SU-DHL-6 (cell line): ENCODE results near the gene VTCN1.

Experiments used
- H2AFZ ChIP-seq: fragments of 200-600 bp; sonication (generic); 2 replicates; pipeline ENCODE4 v1.6.1; 2014; ENCODE audit warnings: low read depth, mild to moderate bottlenecking, moderate library complexity, mixed read lengths, antibody characterized with exemption, low read length; ENCODE audit not compliant: severe bottlenecking
- H3F3A ChIP-seq: fragments of 200-600 bp; shearing (Covaris generic); 2 replicates; pipeline ENCODE4 v1.6.0; 2016; ENCODE audit warnings: antibody characterized with exemption, mild to moderate bottlenecking; ENCODE audit not compliant: insufficient read depth
- H3K27ac ChIP-seq: fragments of 200-600 bp; sonication (generic); 2 replicates; pipeline ENCODE4 v1.5.1; 2016; ENCODE audit warnings: low read depth, mild to moderate bottlenecking, low read length, moderate library complexity, mixed read lengths
- H3K27me3 ChIP-seq: fragments of 200-600 bp; sonication (generic), shearing (Covaris generic); 2 replicates; pipeline ENCODE4 v1.6.0; 2014; ENCODE audit warnings: mild to moderate bottlenecking, low read length
- H3K36me3 ChIP-seq: fragments of 200-600 bp; sonication (generic); 2 replicates; pipeline ENCODE4 v1.6.1; 2014; ENCODE audit warnings: mild to moderate bottlenecking, low read length, mixed read lengths
- H3K4me2 ChIP-seq: fragments of 300-600, 200-600 bp; shearing (Covaris generic), sonication (generic); 2 replicates; pipeline ENCODE4 v1.6.0; 2014; ENCODE audit warnings: low read length, low read depth, mild to moderate bottlenecking; ENCODE audit not compliant: poor library complexity, severe bottlenecking
- H3K4me3 ChIP-seq: fragments of 200-600 bp; sonication (generic); 2 replicates; pipeline ENCODE4 v1.5.1; 2014; ENCODE audit warnings: antibody characterized with exemption, low read length, mild to moderate bottlenecking, mixed read lengths; ENCODE audit not compliant: insufficient read depth, poor library complexity, severe bottlenecking
- H3K79me2 ChIP-seq: fragments of 200-600 bp; sonication (generic); 2 replicates; pipeline ENCODE4 v1.6.1; 2014; ENCODE audit warnings: mild to moderate bottlenecking, low read length, moderate library complexity; ENCODE audit not compliant: insufficient read depth
- H3K9ac ChIP-seq: fragments of 200-600 bp; sonication (generic); 2 replicates; pipeline ENCODE4 v1.7.0; 2014; ENCODE audit warnings: mild to moderate bottlenecking, low read length
- H3K9me2 ChIP-seq: fragments of 200-600 bp; sonication (generic); replicated peaks from 2 replicates; pipeline ENCODE4 v1.6.1; 2014; ENCODE audit warnings: low read length; ENCODE audit not compliant: insufficient read depth
- H3K9me3 ChIP-seq: fragments of 200-600 bp; sonication (generic); 2 replicates; pipeline ENCODE4 v1.6.1; 2014; ENCODE audit warnings: low read length, mixed read lengths; ENCODE audit not compliant: insufficient read depth
- H4K20me1 ChIP-seq: fragments of 200-600 bp; sonication (generic); 2 replicates; pipeline ENCODE4 v1.6.1; 2014; ENCODE audit warnings: low read depth, mild to moderate bottlenecking, antibody characterized with exemption, low read length, moderate library complexity, mixed read lengths
- CTCF ChIP-seq: fragments of 200-600 bp; sonication (generic); IDR thresholded peaks from one replicate; pipeline ENCODE4 v1.5.1; 2017; ENCODE audit warnings: antibody characterized with exemption, mild to moderate bottlenecking, low read length, moderate library complexity; ENCODE audit not compliant: insufficient read depth, poor library complexity, severe bottlenecking
- EZH2phosphoT487 ChIP-seq: fragments of 200-600 bp; sonication (generic), shearing (Covaris generic); conservative IDR thresholded peaks from 2 replicates; pipeline ENCODE4 v1.6.1; 2018; ENCODE audit warnings: mild to moderate bottlenecking, antibody characterized with exemption, low read length, moderate library complexity, mixed read lengths

Gene VTCN1

GRCh38 chr1:117225931-117226330, 15.2 kb upstream of the VTCN1 start:
- Histone ChIP-seq H3F3A (no peaks in the 10 kb centered on the region), H2AFZ (no peak overlapping the region), H3K79me2 (no peaks in the 10 kb centered on the region), H3K9me2 (no peaks in the 10 kb centered on the region), H3K9ac (no peak overlapping the region), H4K20me1 (no peaks in the 10 kb centered on the region), H3K27ac (no peak overlapping the region), H3K36me3 (no peaks in the 10 kb centered on the region), H3K4me2 (no peak overlapping the region), H3K4me3 (no peak overlapping the region), H3K27me3 (no peaks in the 10 kb centered on the region), H3K9me3 (no peaks in the 10 kb centered on the region)
- TF ChIP-seq EZH2phosphoT487: no peak
- TF ChIP-seq CTCF: no peak

DNA sequence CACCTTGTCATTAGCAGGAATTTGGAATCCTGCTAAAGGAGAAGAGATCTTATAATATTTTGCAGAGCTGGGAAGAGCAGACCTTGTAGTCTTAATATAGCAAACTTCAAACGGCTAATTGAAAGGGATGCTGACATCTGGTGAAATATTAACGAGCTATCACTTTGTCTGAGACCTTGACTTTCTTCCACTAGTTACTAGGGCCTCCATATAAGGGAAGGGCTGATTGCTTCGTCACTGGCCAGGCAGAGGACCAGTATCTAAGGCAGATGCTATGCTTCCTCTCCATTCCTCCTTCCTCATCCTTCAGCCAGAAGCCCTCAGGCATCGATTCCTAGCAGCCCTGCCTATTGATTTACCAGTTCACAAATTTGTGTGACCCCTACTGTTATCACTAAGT, 6.0 kb upstream of the VTCN1 start:
- Histone ChIP-seq H2AFZ (no peak overlapping the region), H3K4me3 (no peak overlapping the region), H3K27ac (no peak overlapping the region), H3K9ac (no peak overlapping the region), H3K9me2 (no peaks in the 10 kb centered on the region), H3K27me3 (no peaks in the 10 kb centered on the region), H3K4me2 (no peak overlapping the region), H4K20me1 (no peaks in the 10 kb centered on the region), H3K36me3 (no peaks in the 10 kb centered on the region), H3K79me2 (no peaks in the 10 kb centered on the region), H3K9me3 (no peaks in the 10 kb centered on the region), H3F3A (no peaks in the 10 kb centered on the region)
- TF ChIP-seq CTCF (no peak), EZH2phosphoT487 (no peak)

- Histone ChIP-seq H3K9me3 (no peaks in the 10 kb centered on the region), H3F3A (no peaks in the 10 kb centered on the region)
- TF ChIP-seq CTCF: no peak
- TF ChIP-seq EZH2phosphoT487: no peak
Observed at GRCh38 chr1:117215733-117216462, 5.2 kb upstream of the VTCN1 start.

More at GRCh38 chr1:117215733-117216462, 5.2 kb upstream of the VTCN1 start:
- no peak overlapping the region for H3K4me2 ChIP-seq
- no peaks in the 10 kb centered on the region for H3K36me3 ChIP-seq
- no peak overlapping the region for H2AFZ ChIP-seq
- no peaks in the 10 kb centered on the region for H3K9me2 ChIP-seq
- no peaks in the 10 kb centered on the region for H3K27me3 ChIP-seq
- H4K20me1 ChIP-seq: no peaks in the 10 kb centered on the region
- no peaks in the 10 kb centered on the region for H3K79me2 ChIP-seq
- H3K9ac ChIP-seq: no peak overlapping the region
- no peak overlapping the region for H3K27ac ChIP-seq
- H3K4me3 ChIP-seq: no peak overlapping the region
